Neuronal stem cell (in vitro differentiated cells): ENCODE measurements around the gene HEATR5B.

Experiments used
- DNase-seq: peaks from one replicate; pipeline ENCODE4 v3.0.0-alpha.2; 2013; ENCODE audit warnings: low spot score
- H2AFZ ChIP-seq: one replicate; pipeline ENCODE4 v1.6.1; 2013; ENCODE audit warnings: mild to moderate bottlenecking, low read length, inconsistent platforms
- H2AK5ac ChIP-seq: 2 replicates; pipeline ENCODE4 v1.6.1; 2013; ENCODE audit warnings: low read depth, mild to moderate bottlenecking, inconsistent platforms, low read length, moderate library complexity, mixed read lengths
- H2BK120ac ChIP-seq: 2 replicates; pipeline ENCODE4 v1.6.1; 2013; ENCODE audit warnings: low read depth, mild to moderate bottlenecking, inconsistent platforms, low read length, moderate library complexity, mixed read lengths
- H2BK12ac ChIP-seq: one replicate; pipeline ENCODE4 v1.6.1; 2013; ENCODE audit warnings: low read length, inconsistent platforms
- H2BK15ac ChIP-seq: 2 replicates; pipeline ENCODE4 v1.6.1; 2013; ENCODE audit warnings: mild to moderate bottlenecking, low read length, inconsistent platforms, mixed read lengths
- H2BK5ac ChIP-seq: one replicate; pipeline ENCODE4 v1.6.1; 2013; ENCODE audit warnings: inconsistent platforms, mild to moderate bottlenecking, low read length, moderate library complexity
- H3K14ac ChIP-seq: one replicate; pipeline ENCODE4 v1.6.1; 2013; ENCODE audit warnings: low read length, inconsistent platforms
- H3K18ac ChIP-seq: 2 replicates; pipeline ENCODE4 v1.6.1; 2013; ENCODE audit warnings: low read length, inconsistent platforms
- H3K23ac ChIP-seq: 2 replicates; pipeline ENCODE4 v1.6.1; 2013; ENCODE audit warnings: low read depth, mild to moderate bottlenecking, mixed read lengths, low read length, inconsistent platforms; ENCODE audit not compliant: poor library complexity
- H3K27ac ChIP-seq: replicated peaks from 3 replicates; pipeline ENCODE4 v1.5.1; 2013; ENCODE audit warnings: low read length, inconsistent platforms
- H3K27me3 ChIP-seq, 3 experiments: 2 replicates each; pipeline ENCODE4 v1.6.1; 2013; ENCODE audit warnings: low read length in 3 of 3, mild to moderate bottlenecking in 2 of 3, inconsistent platforms in 1 of 3, low read depth in 1 of 3, mixed read lengths in 1 of 3, moderate library complexity in 1 of 3; ENCODE audit not compliant: control insufficient read depth in 3 of 3, insufficient read depth in 3 of 3
- H3K36me3 ChIP-seq, 2 donors: replicated peaks in 1 of 2; 2 replicates each; pipeline ENCODE4 v1.6.1; 2013; ENCODE audit warnings: low read length in 2 of 2; ENCODE audit not compliant: control insufficient read depth in 2 of 2, insufficient read depth in 2 of 2
- H3K4ac ChIP-seq: 2 replicates; pipeline ENCODE4 v1.6.1; 2013; ENCODE audit warnings: inconsistent platforms, mild to moderate bottlenecking, low read length, moderate library complexity
- H3K4me1 ChIP-seq, 2 donors: 1 replicate in 1 of 2; 2 replicates in 1 of 2; pipeline ENCODE4 v1.6.1; 2013; ENCODE audit warnings: low read length in 2 of 2, low read depth in 1 of 2; ENCODE audit not compliant: control insufficient read depth in 2 of 2, insufficient read depth in 1 of 2
- H3K4me2 ChIP-seq: one replicate; pipeline ENCODE4 v1.6.1; 2013; ENCODE audit warnings: mild to moderate bottlenecking, low read length, inconsistent platforms; ENCODE audit not compliant: insufficient read depth, poor library complexity, severe bottlenecking
- H3K4me3 ChIP-seq, 2 donors: 2 replicates each; pipeline ENCODE4 v1.5.1; 2013; ENCODE audit warnings: low read length in 2 of 2, mild to moderate bottlenecking in 2 of 2, inconsistent platforms in 1 of 2, moderate library complexity in 1 of 2
- H3K79me1 ChIP-seq: one replicate; pipeline ENCODE4 v1.6.1; 2013; ENCODE audit warnings: low read depth, mild to moderate bottlenecking, inconsistent platforms, low read length, moderate library complexity
- H3K9ac ChIP-seq: one replicate; pipeline ENCODE4 v1.6.1; 2013; ENCODE audit warnings: mild to moderate bottlenecking, low read depth, low read length, inconsistent platforms; ENCODE audit not compliant: poor library complexity
- H3K9me3 ChIP-seq, 2 donors: replicated peaks in 1 of 2; 2 replicates each; pipeline versions ENCODE3 to v1.6.1; 2013; ENCODE audit warnings: low read length in 2 of 2, mild to moderate bottlenecking in 2 of 2, inconsistent platforms in 1 of 2, low read depth in 1 of 2, mixed read lengths in 1 of 2, moderate library complexity in 1 of 2; ENCODE audit not compliant: control insufficient read depth in 2 of 2, insufficient read depth in 1 of 2
- H4K8ac ChIP-seq: one replicate; pipeline ENCODE4 v1.6.1; 2013; ENCODE audit warnings: low read depth, mild to moderate bottlenecking, inconsistent platforms, low read length, moderate library complexity
- H4K91ac ChIP-seq: one replicate; pipeline ENCODE4 v1.6.1; 2013; ENCODE audit warnings: low read length, low read depth, mild to moderate bottlenecking, inconsistent platforms; ENCODE audit not compliant: poor library complexity
- WGBS, 2 donors: extraction: QIAGEN DNeasy Blood & Tissue Kit; methylation state at CpG; one replicate each; pipeline ENCODE4 v1.1.7; 2013; ENCODE audit warnings: missing lambda C conversion rate in 2 of 2, mixed read lengths in 1 of 2; ENCODE audit not compliant: insufficient read length in 2 of 2, insufficient replicate concordance in 1 of 2; ENCODE audit errors: extremely low coverage in 2 of 2; 5-methylcytosine and 5-hydroxymethylcytosine counted together

HEATR5B gene

DNA sequence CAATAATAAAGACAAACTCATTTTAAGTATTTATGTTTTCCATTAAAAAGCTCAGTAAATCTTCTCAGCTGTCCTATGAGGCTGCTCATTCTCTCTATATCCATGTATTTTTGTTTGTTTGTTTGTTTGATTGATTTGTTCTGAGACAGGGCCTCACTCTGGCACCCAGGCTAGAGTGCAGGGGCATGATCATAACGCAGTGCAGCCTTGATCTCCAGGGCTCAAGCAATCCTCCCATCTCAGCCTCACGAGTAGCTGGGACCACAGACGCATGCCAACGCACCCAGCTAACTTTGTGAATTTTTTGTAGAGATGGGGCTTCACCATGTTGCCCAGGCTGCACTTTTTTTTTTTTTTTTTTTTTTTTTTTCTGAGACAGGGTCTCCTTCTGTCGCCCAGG, 123.4 kb downstream of the HEATR5B start:
- no peak overlapping the region for H2AK5ac ChIP-seq
- H2BK120ac ChIP-seq: no peak overlapping the region
- no peak overlapping the region for H3K9ac ChIP-seq
- DNase-seq: no peak
- no peaks in the 10 kb centered on the region for H3K9me3 ChIP-seq
- WGBS, 2 donors: no CpG with 5 or more reads among the region's 5 CpGs
- no peak overlapping the region for H2BK12ac ChIP-seq
- no peak overlapping the region for H3K23ac ChIP-seq
- H4K91ac ChIP-seq: no peak overlapping the region
- H3K4me2 ChIP-seq: no peak overlapping the region
- H3K27ac ChIP-seq: no peak overlapping the region
- peaks cover 0 to 2% of the 10 kb centered on the region in 2 donors for H3K4me1 ChIP-seq
- no peak overlapping the region for H4K8ac ChIP-seq
- no peaks in the 10 kb centered on the region for H3K27me3 ChIP-seq
- no peak overlapping the region for H3K14ac ChIP-seq
- H3K18ac ChIP-seq: no peak overlapping the region
- H2AFZ ChIP-seq: no peak overlapping the region
- H3K79me1 ChIP-seq: no peaks in the 10 kb centered on the region
- H2BK5ac ChIP-seq: no peak overlapping the region
- no peak overlapping the region for H3K4ac ChIP-seq
- peaks cover 0 to 5% of the 10 kb centered on the region in 2 donors for H3K36me3 ChIP-seq
- no peak overlapping the region for H3K4me3 ChIP-seq
- H2BK15ac ChIP-seq: no peak overlapping the region

GRCh38 chr2:36960005-36960675, 124.0 kb downstream of the HEATR5B start:
- no peak overlapping the region for H3K27ac ChIP-seq
- no peak overlapping the region for H4K91ac ChIP-seq
- H3K9me3 ChIP-seq: no peaks in the 10 kb centered on the region
- no peak overlapping the region for H3K14ac ChIP-seq
- H3K79me1 ChIP-seq: no peaks in the 10 kb centered on the region
- H3K4me3 ChIP-seq: no peak overlapping the region
- no peaks in the 10 kb centered on the region for H3K27me3 ChIP-seq
- WGBS, 2 donors: no CpG with 5 or more reads among the region's 2 CpGs
- H4K8ac ChIP-seq: no peak overlapping the region
- H3K4ac ChIP-seq: no peak overlapping the region
- H2BK5ac ChIP-seq: no peak overlapping the region
- no peak overlapping the region for H3K9ac ChIP-seq
- H3K4me2 ChIP-seq: no peak overlapping the region
- H2BK120ac ChIP-seq: no peak overlapping the region
- peaks cover 0 to 5% of the 10 kb centered on the region in 2 donors for H3K36me3 ChIP-seq
- H2BK12ac ChIP-seq: no peak overlapping the region
- H3K18ac ChIP-seq: no peak overlapping the region
- H3K4me1 ChIP-seq: peaks cover 0 to 2% of the 10 kb centered on the region in 2 donors
- no peak for DNase-seq
- H2BK15ac ChIP-seq: no peak overlapping the region
- no peak overlapping the region for H2AFZ ChIP-seq
- H2AK5ac ChIP-seq: no peak overlapping the region
- no peak overlapping the region for H3K23ac ChIP-seq

GRCh38 chr2:36954977-36955607, 129.1 kb downstream of the HEATR5B start:
- no peak overlapping the region for H3K14ac ChIP-seq
- no peak overlapping the region for H3K4ac ChIP-seq
- WGBS, 2 donors: no CpG with 5 or more reads among the region's 6 CpGs
- H3K79me1 ChIP-seq: no peaks in the 10 kb centered on the region
- no peak overlapping the region for H2AK5ac ChIP-seq
- H3K36me3 ChIP-seq: peaks cover 0 to 5% of the 10 kb centered on the region in 2 donors
- no peak overlapping the region for H3K4me3 ChIP-seq
- H3K4me1 ChIP-seq: peaks cover 2 to 14% of the 10 kb centered on the region in 2 donors
- no peak overlapping the region for H2BK5ac ChIP-seq
- no peak overlapping the region for H3K23ac ChIP-seq
- H4K91ac ChIP-seq: no peak overlapping the region
- no peak overlapping the region for H2BK15ac ChIP-seq
- no peak overlapping the region for H3K18ac ChIP-seq
- H4K8ac ChIP-seq: no peak overlapping the region
- H2BK12ac ChIP-seq: no peak overlapping the region
- H3K27me3 ChIP-seq: no peaks in the 10 kb centered on the region
- DNase-seq: no peak
- H3K27ac ChIP-seq: no peak overlapping the region
- no peak overlapping the region for H2AFZ ChIP-seq
- H3K9ac ChIP-seq: no peak overlapping the region
- no peak overlapping the region for H3K4me2 ChIP-seq
- H2BK120ac ChIP-seq: no peak overlapping the region
- no peaks in the 10 kb centered on the region for H3K9me3 ChIP-seq

DNA sequence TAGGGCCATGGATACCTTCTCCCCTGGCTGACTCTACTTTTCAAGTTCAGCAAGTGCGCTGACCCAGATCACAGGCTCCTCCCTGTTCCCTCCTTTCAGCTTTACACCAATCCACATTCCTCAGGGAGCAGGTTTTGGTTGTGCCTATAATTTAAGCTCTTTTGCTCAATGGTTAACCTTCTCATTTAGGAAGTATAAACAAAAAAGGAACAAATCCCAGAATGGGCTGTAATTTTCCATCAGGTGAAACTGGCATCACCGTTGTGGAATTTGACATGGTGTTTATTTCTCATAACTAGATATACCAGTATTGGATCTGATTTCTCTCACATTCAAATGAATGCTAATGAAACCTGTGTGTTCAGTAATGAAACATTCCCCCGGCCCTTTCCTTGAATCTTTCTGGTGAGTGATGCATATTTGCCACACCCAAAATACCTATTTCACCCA, 131.4 kb downstream of the HEATR5B start:
- Histone ChIP-seq H3K9ac (no peak overlapping the region), H2BK5ac (no peak overlapping the region), H3K14ac (no peak overlapping the region), H4K91ac (no peak overlapping the region), H3K36me3 (no peaks in the 10 kb centered on the region), H3K79me1 (no peaks in the 10 kb centered on the region), H3K4me3 (no peak overlapping the region), H3K4me2 (no peak overlapping the region), H3K4ac (no peak overlapping the region), H3K9me3 (no peaks in the 10 kb centered on the region), H2AFZ (no peak overlapping the region), H3K4me1 (peaks cover 2 to 14% of the 10 kb centered on the region in 2 donors), H3K23ac (no peak overlapping the region), H2BK12ac (no peak overlapping the region), H2BK120ac (no peak overlapping the region), H3K27me3 (no peaks in the 10 kb centered on the region), H3K18ac (no peak overlapping the region), H2BK15ac (no peak overlapping the region), H2AK5ac (no peak overlapping the region), H4K8ac (no peak overlapping the region), H3K27ac (no peak overlapping the region)
- WGBS, 2 donors: no CpG with 5 or more reads among the region's 3 CpGs
- no peak for DNase-seq
